Measurements from ENCODE around the gene COQ7.

COQ7 gene

GRCh38 chr16:19086322-19087199 is 19.1 kb downstream of the COQ7 start:
- peak; percentile 94 for DNase-seq

GRCh38 chr16:19088341-19088916 is 21.0 kb downstream of the COQ7 start:
- DNase-seq = no peak

DNA sequence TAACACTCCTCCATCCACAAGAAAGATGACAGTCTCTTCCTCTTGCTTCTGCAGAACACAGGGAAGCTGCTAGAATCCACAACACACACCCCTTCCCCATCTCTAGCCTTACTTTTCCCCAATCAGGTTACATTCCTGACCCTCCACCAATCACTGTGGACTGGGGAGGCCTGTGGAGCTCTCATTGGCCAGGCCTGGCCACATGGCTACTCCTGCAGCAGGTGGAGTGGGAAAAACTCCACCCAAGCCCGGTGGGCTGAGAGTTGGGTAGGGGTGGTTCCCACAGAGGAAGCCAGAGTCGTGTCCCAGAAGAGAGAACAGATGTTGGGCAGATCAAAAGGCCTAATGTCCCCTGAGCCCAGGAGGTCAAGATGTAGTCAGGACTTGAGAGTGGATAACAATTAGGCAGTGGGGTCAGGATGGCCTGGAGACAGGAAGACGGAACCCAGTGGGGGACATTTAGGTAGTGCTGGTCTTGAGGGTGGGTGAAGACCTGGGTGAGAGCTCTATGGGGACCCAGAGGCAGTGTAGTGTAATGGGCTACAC is 22.1 kb downstream of the COQ7 start:
- no peak for DNase-seq

- DNase-seq = no peak
These were observed 23.5 kb downstream of the COQ7 start for GRCh38 chr16:19090916-19091315.

DNA sequence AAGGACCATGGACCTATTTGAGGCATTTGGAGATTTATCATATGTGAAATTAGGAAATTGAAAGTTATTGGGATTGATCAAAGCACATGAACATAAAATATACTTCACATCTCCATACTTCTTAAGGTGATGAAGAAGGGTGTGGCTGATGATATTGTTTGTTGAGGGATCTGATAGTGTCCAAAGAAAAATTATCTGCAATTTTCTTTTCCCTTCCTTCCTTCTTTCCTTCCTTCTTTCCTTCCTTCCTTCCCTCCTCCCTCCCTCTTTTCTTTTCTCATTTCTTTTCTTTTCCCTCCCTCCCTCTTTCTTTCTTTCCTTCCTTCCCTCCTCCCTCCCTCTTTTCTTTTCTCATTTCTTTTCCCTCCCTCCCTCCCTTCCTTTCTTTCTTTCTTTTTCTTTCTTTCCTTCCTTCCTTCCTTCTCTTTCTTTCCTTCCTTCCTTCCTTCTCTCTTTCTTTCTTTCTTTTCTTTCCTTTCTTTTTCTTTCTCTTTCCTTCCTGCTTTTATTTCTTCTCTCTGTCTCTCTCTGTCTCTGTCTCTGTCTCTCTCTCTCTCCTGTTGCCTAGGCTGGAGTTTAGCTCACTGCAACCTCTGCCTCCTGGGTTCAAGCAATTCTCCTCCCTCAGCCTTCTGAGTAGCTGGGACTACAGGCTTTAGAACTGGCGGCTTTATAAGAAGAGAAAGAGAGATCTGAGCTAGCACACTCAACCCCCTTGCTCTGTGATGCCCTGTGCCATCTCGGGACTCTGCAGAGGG is 25.4 kb downstream of the COQ7 start:
- no peak for DNase-seq

- DNase-seq = no peak
These were observed 26.5 kb downstream of the COQ7 start for GRCh38 chr16:19093631-19094541.

- DNase-seq = no peak
These were observed 27.3 kb downstream of the COQ7 start for GRCh38 chr16:19094542-19095365.

- no peak for DNase-seq
These were observed 28.2 kb downstream of the COQ7 start for GRCh38 chr16:19095654-19096053.

GRCh38 chr16:19098173-19098572 is 30.8 kb downstream of the COQ7 start:
- no peak for DNase-seq

DNA sequence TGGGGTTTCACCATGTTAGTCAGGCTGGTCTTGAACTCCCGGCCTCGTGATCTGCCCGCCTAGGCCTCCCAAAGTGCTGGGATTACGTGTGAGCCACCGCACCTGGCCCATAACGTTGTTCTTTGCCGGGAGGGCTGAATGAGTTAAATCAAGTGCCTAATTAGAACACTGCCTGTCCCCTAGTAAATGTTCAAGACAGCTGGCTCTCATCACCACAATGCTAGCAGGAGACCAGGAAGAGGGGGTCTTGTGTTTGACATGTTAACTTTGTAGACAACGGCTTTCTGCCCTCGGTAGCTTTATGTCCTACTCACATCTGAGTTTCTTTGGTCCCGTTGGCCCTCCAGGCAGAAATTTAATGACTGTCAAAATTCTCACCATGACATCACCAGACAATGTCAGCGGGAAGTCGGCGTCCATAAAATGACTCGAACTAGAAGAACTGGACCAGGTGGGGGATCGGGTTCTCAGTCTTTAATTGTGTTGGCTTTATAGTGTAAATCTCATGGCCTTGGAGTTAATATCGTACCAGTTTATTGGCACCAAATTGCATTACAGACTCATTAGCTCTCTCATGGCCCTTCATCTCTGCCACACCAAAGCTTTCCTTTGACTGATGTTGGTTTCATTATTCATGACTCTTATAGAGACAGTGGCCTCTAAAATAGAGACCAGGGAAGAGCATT is 34.9 kb downstream of the COQ7 start:
- no peak for DNase-seq

DNA sequence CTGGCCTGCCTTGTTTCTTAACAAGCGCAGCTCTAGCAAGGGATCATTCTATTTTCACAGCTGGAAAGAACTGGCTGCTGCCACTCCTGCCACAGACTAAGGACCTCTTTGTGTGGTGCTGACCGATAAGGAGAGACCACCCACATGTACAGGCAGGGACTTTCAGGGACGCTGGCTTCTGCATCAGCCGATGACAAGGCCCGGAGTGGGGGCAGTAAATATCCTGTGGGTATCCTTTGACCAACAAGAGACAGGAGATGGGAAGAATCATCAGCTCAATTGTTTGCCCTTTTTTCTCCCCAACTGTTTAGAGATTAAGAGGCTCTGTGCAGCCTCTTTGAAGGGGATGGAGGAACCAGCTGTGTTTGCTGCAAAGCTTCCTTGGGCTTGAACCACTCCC is 37.2 kb downstream of the COQ7 start:
- DNase-seq = no peak

DNA sequence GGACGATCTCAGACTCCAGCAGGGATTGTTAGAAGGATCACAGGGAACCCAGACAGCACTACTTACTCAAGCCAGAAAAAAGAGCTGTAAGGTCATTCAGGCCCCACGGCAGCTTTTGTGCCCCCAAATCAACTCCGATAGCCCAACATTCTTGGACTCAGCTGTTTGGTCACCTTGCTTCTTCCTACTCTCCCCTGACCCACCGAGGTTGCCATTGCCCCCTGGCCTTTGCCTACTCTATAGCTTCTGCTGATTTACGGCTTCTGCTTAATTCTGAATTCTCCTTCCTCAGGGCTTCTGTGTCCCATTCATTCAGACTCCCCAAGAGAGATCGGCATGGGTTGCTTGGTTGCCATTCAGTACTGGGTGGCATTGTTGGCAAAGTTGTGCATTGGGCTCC is 37.7 kb downstream of the COQ7 start:
- no peak for DNase-seq

- DNase-seq = no peak
These were observed 38.6 kb downstream of the COQ7 start for GRCh38 chr16:19105891-19106624.

- no peak for DNase-seq
These were observed 39.2 kb downstream of the COQ7 start for GRCh38 chr16:19106625-19107020.

DNA sequence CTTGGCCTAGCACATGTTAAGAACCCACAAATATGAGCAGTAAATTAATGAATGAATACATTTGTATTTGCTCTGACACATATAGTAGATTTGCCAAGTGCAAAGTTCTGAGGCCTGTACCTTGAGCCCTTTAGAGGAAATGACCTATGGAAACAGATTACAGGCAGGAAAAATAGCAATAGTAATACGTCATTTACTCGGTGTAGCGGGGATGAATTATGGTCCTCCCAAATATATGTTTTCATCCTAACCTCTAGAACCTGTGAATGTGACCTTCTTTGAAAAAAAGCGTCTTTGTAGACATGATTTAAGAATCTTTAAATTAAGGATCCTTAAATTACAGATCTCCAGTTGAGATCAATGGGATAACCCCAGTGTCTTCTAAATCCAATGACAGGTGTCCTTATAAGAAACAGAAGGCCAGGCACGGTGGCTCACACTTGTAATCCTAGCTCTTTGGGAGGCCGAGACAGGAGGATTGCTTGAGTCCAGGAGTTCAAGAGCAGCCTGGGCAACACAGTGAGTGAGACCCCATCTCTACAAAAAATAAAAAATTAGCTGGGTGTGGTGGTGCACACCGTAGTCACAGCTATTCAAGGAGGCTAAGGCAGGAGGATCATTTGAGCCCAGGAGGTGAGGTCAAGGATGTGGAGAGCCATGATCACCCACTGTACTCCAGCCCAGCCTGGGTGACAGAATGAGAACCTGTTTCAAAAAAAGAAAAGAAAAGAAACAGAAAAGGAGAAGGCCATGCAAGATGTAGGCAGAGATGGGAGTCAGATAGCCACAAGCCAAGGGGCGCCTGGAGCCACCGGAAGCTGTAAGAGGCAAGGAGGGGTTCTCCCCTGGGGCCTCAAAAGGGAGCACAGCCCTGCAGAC is 41.2 kb downstream of the COQ7 start:
- DNase-seq = no peak

DNA sequence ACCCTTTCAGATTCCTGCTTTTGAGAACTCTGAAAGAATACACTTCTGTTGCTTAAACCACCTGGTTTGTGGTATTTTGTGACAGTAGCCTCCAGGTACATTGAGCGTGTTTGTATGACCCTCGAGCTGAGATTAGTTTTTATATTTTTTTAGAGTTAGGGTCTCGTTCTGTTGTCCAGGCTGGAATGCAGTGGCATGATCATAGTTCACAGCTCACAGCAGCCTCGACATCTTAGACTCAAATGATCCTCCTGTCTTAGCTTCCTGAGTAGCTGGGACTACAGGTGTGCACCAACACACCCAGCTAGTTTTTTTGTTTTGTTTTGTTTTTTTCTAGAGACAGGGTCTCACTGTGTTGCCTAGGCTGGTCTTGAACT is 41.9 kb downstream of the COQ7 start:
- DNase-seq = no peak

- no peak for DNase-seq
These were observed 43.3 kb downstream of the COQ7 start for GRCh38 chr16:19110537-19111360.

DNA sequence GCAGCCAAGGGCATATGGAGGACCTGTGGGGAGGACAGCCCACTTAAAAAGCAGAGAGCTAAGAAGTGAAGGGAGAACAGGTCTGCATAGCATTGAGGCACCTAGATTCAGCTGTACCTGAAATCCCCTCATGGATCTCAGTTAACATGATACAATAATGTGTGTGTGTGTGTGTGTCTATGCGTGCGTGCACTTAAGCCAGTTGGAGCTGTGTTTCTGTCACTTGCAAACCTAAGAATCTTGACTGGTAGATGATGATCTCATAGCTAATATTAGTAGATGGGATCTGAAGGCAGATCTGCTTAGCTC is 44.6 kb downstream of the COQ7 start:
- no peak for DNase-seq
